ENCODE measurements around the gene ZMYND8. TPM values are rescaled to one million over a fixed set of nuclear protein-coding genes. Genes with fewer than 3 reads are reported as not detected.
"Not testable (repeated sequence)": the region's sequence is repeated elsewhere in the genome, so short reads cannot be mapped to it uniquely, and the experiment has no call there.

The ZMYND8 gene
- total and polyA plus RNA-seq, 9 donors, result 12.2 to 18.9 (median 16.0) TPM

- no peak for DNase-seq
- Histone ChIP-seq H3K4me3 (ENCODE audit: low read length) (no peak overlapping the region), H3K36me3 (ENCODE audit: control insufficient read depth, insufficient read depth, low read length) (peaks cover 49% of the 10 kb centered on the region), H3K4me1 (ENCODE audit: control insufficient read depth, insufficient read depth, low read length) (peaks cover 2% of the 10 kb centered on the region), H3K27me3 (ENCODE audit: control insufficient read depth, insufficient read depth, low read length) (no peaks in the 10 kb centered on the region), H3K27ac (ENCODE audit: low read length) (no peak overlapping the region), H3K9me3 (replicated peaks; ENCODE audit: control insufficient read depth, low read depth, low read length) (no peaks in the 10 kb centered on the region)
- 92% methylated on average over 7 of the region's 18 CpGs for WGBS (ENCODE audit: insufficient coverage)
Observed at GRCh38 chr20:47208534-47209174, 147.8 kb downstream of the ZMYND8 start.

DNA sequence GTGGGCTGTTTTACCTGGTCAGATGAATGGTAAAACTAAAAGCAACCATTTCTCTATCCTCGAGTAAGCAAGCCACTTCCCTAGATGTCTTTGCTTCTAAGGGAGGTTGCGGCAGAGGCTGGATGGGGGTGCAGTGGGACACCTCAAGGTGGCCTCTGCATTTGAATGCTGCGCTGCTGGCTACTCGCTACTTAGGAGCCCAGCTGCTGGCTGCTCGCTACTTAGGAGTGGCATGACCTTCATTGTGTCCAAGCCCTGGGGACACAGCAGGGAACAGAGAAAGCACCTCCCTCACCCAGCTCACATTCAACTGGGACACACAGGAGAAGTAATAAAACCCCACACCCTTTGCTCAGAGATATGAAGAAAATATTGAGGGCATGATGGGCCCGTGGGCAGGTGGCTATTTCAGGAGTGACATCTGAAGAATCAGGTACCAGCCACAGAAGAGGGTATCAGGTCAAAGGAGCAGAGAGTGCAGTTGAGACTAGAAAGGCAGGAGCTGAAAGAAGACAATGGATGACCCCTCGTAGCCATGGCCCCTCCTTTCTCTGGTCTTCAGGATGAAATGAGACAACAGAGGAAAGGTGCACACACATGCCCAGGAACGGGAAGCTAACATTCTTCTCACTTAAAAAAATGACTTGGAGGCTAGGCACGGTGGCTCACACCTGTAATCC lies 149.4 kb downstream of the ZMYND8 start:
- 84% methylated on average over 6 of the region's 9 CpGs for WGBS (ENCODE audit: insufficient coverage)
- no peak overlapping the region for H3K27ac ChIP-seq (ENCODE audit: low read length)
- H3K9me3 ChIP-seq (replicated peaks; ENCODE audit: control insufficient read depth, low read depth, low read length), result no peaks in the 10 kb centered on the region
- DNase-seq, result no peak
- peaks cover 2% of the 10 kb centered on the region for H3K4me1 ChIP-seq (ENCODE audit: control insufficient read depth, insufficient read depth, low read length)
- no peaks in the 10 kb centered on the region for H3K27me3 ChIP-seq (ENCODE audit: control insufficient read depth, insufficient read depth, low read length)
- no peak overlapping the region for H3K4me3 ChIP-seq (ENCODE audit: low read length)
- H3K36me3 ChIP-seq (ENCODE audit: control insufficient read depth, insufficient read depth, low read length), result peaks cover 35% of the 10 kb centered on the region

DNA sequence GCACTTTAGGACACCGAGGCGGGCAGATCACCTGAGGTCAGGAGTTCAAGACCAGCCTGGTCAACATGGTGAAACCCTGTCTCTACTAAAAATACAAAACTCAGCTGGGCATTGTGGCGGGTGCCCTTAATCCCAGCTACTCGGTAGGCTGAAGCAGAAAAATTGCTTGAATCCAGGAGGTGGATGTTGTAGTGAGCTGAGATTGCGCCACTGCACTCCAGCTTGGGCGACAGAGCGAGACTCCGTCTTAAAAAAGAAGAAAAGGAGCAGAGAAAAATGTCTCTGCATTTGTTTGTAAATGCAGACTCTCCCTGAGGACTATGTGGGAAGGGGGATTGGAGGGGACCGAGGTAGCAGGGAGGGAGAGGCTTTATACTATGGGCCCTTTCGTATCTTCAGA lies 149.9 kb downstream of the ZMYND8 start:
- not testable (repeated sequence) for H3K27ac ChIP-seq (ENCODE audit: low read length); DNase-seq; H3K27me3 ChIP-seq (ENCODE audit: control insufficient read depth, insufficient read depth, low read length); H3K4me3 ChIP-seq (ENCODE audit: low read length); H3K9me3 ChIP-seq (replicated peaks; ENCODE audit: control insufficient read depth, low read depth, low read length); H3K4me1 ChIP-seq (ENCODE audit: control insufficient read depth, insufficient read depth, low read length)
- WGBS (ENCODE audit: insufficient coverage), result 79% methylated on average over 4 of the region's 10 CpGs
- peaks cover 30% of the 10 kb centered on the region for H3K36me3 ChIP-seq (ENCODE audit: control insufficient read depth, insufficient read depth, low read length)

DNA sequence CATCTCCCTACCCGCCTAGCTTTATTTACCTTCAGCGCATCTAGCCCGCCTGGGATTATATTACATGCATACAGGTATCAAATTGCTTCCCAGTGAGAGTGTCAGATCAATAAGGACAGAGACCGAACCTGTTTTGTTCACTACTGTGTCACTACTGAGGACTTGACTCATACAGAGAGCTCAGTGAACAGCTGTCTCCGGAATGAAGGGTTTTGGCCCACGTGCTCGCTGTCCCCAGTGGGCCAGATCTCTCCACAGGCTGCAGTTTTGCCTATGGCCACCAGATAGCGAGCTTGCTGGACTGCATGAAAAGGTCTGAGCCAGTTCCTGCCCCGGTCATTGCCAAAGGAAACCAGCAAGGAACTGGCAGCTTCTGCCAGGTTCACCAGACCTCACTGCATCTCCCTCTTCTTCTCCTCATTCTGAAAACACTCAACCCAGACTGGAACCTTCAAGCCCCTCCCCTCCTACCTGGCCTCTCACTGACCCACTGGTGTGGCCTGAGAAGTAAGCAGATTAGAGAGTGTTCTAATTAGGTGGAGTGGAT lies 150.8 kb downstream of the ZMYND8 start:
- WGBS (ENCODE audit: insufficient coverage), result 22% methylated on average over 6 of the region's 9 CpGs
- DNase-seq, result peak; percentile 86
- Histone ChIP-seq H3K4me3 (ENCODE audit: low read length) (no peak overlapping the region), H3K27ac (ENCODE audit: low read length) (no peak overlapping the region), H3K4me1 (ENCODE audit: control insufficient read depth, insufficient read depth, low read length) (peaks cover 2% of the 10 kb centered on the region), H3K36me3 (ENCODE audit: control insufficient read depth, insufficient read depth, low read length) (peaks cover 21% of the 10 kb centered on the region), H3K9me3 (replicated peaks; ENCODE audit: control insufficient read depth, low read depth, low read length) (no peaks in the 10 kb centered on the region), H3K27me3 (ENCODE audit: control insufficient read depth, insufficient read depth, low read length) (no peaks in the 10 kb centered on the region)

DNA sequence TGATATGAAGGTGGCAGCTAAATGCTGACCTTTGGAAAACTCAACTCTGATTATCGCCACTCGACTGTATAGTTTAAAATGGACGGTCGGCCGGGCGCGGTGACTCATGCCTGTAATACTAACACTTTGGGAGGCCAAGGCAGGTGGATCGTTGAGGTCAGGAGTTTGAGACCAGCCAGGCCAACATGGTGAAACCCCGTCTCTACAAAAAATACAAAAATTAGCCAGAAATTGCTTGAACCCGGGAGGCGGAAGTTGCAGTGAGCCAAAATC lies 151.7 kb downstream of the ZMYND8 start:
- not testable (repeated sequence) for H3K9me3 ChIP-seq (replicated peaks; ENCODE audit: control insufficient read depth, low read depth, low read length); DNase-seq; H3K4me3 ChIP-seq (ENCODE audit: low read length); H3K27ac ChIP-seq (ENCODE audit: low read length); H3K4me1 ChIP-seq (ENCODE audit: control insufficient read depth, insufficient read depth, low read length); H3K27me3 ChIP-seq (ENCODE audit: control insufficient read depth, insufficient read depth, low read length)
- H3K36me3 ChIP-seq (ENCODE audit: control insufficient read depth, insufficient read depth, low read length), result peaks cover 13% of the 10 kb centered on the region
- WGBS (ENCODE audit: insufficient coverage), result 96% methylated on average over 9 of the region's 11 CpGs

- DNase-seq, result no peak
- Histone ChIP-seq H3K4me3 (ENCODE audit: low read length) (no peak overlapping the region), H3K36me3 (ENCODE audit: control insufficient read depth, insufficient read depth, low read length) (peaks cover 10% of the 10 kb centered on the region), H3K9me3 (replicated peaks; ENCODE audit: control insufficient read depth, low read depth, low read length) (no peaks in the 10 kb centered on the region), H3K27me3 (ENCODE audit: control insufficient read depth, insufficient read depth, low read length) (no peaks in the 10 kb centered on the region), H3K4me1 (ENCODE audit: control insufficient read depth, insufficient read depth, low read length) (peaks cover 2% of the 10 kb centered on the region), H3K27ac (ENCODE audit: low read length) (no peak overlapping the region)
- WGBS (ENCODE audit: insufficient coverage), result 100% methylated on average over 2 of the region's 12 CpGs
Observed at GRCh38 chr20:47204008-47204849, 152.3 kb downstream of the ZMYND8 start.

DNA sequence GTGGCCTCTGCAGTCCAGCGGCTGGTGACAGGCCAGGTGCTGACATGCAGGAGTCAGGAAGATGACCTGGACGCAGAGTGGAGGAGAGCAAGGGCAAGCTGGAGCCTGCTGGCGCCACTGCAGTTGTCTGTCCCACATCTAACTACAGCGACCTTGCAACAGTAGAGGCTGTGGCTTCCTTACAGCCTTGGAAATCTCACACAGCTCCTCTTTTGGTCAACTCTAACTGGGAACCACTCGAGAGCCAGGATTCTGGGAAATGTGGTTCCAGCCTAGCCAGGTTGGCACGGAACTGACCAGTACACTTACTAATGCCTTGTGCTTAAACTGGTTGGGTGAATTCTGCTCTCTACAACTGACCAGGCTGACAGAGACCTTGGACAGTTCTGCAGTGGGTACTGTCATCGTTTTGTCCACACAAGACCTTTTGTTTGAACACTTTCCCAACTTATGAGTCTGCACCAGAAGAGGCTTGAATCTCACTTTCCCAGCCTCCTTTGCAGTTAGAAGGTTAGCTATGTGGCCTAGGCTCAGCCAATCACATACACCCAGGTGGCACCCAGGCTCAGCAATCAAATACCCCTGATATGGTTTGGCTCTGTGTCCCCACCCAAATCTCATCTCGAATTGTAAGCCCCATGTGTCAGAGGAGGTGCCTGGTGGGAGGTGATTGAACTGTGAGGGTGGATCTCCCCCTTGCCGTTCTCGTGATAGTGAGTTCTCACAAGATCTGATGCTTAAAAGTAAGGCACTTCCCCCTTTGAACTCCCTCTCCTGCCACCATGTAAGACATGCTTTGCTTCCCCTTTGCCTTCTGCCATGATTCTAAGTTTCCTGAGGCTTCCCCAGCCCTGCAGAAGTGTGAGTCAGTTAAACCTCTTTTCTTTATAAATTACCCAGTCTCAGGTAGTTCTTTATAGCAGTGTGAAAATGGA lies 153.5 kb downstream of the ZMYND8 start:
- peaks cover 2% of the 10 kb centered on the region for H3K4me1 ChIP-seq (ENCODE audit: control insufficient read depth, insufficient read depth, low read length)
- DNase-seq, result no peak
- H3K4me3 ChIP-seq (ENCODE audit: low read length), result no peak overlapping the region
- 89% methylated on average over 6 of the region's 10 CpGs for WGBS (ENCODE audit: insufficient coverage)
- H3K36me3 ChIP-seq (ENCODE audit: control insufficient read depth, insufficient read depth, low read length), result peaks cover under 1% of the 10 kb centered on the region
- H3K27ac ChIP-seq (ENCODE audit: low read length), result no peak overlapping the region
- no peaks in the 10 kb centered on the region for H3K9me3 ChIP-seq (replicated peaks; ENCODE audit: control insufficient read depth, low read depth, low read length)
- H3K27me3 ChIP-seq (ENCODE audit: control insufficient read depth, insufficient read depth, low read length), result no peaks in the 10 kb centered on the region

DNA sequence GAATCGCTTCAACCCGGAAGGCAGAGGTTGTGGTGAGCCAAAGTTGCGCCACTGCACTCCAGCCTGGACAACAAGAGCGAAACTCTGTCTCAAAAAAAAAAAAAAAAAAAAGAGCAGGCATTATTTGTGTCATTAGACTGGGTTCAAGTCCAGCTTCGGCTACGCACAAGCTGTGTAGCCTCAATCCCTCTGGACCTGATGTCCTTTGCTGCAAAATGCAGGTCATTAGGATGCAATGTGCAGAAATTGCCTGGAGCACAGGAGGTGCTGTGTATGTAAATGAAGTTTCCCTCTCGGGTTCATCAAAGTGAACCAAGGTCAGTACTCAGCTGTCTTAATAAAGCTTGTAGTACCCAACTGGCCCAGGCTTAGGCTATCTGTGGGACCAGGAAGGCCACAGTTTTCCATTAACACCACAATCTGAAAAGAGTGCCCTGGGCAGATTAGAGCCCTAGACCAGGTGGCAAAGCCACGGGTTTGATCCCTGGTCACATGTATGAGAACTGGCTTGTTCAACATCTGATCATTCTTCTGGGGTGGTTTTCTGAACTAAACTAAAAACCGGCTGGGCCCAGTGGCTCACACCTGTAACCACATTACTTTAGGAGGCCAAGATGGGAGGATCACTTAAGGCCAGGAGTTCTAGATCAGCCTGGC lies 155.3 kb downstream of the ZMYND8 start:
- Histone ChIP-seq H3K36me3 (ENCODE audit: control insufficient read depth, insufficient read depth, low read length) (no peaks in the 10 kb centered on the region), H3K27ac (ENCODE audit: low read length) (no peak overlapping the region), H3K4me3 (ENCODE audit: low read length) (no peak overlapping the region), H3K27me3 (ENCODE audit: control insufficient read depth, insufficient read depth, low read length) (no peaks in the 10 kb centered on the region), H3K9me3 (replicated peaks; ENCODE audit: control insufficient read depth, low read depth, low read length) (no peaks in the 10 kb centered on the region), H3K4me1 (ENCODE audit: control insufficient read depth, insufficient read depth, low read length) (peaks cover 2% of the 10 kb centered on the region)
- WGBS (ENCODE audit: insufficient coverage), result 94% methylated on average over 3 of the region's 9 CpGs
- DNase-seq, result no peak

DNA sequence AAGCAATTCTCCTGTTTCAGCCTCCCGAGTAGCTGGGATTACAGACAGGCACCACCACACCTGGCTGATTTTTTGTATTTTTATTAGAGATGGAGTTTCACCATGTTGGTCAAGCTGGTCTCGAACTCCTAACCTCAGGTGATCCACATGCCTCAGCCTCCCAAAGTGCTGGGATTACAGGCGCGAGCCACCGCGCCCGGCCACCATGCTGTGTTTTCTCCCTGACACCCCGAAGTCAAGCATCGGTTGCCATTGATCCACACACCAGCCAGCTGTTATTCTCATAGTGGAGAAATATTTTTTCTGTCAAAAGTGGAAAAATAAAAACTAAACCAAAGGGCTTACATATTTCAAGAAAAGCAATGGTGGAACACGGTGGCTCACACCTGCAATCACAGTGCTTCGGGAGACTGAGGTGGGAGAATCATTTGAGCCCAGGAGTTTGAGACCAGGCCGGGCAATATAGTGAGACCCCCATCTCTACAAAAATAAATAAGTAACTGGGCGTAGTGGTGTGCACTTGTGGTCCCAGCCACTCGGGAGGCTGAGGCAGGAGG lies 157.4 kb downstream of the ZMYND8 start:
- Histone ChIP-seq H3K4me3 (ENCODE audit: low read length) (no peak overlapping the region), H3K27ac (ENCODE audit: low read length) (no peak overlapping the region), H3K9me3 (replicated peaks; ENCODE audit: control insufficient read depth, low read depth, low read length) (no peaks in the 10 kb centered on the region), H3K36me3 (ENCODE audit: control insufficient read depth, insufficient read depth, low read length) (no peaks in the 10 kb centered on the region), H3K27me3 (ENCODE audit: control insufficient read depth, insufficient read depth, low read length) (no peaks in the 10 kb centered on the region), H3K4me1 (ENCODE audit: control insufficient read depth, insufficient read depth, low read length) (no peaks in the 10 kb centered on the region)
- WGBS (ENCODE audit: insufficient coverage), result 100% methylated on average over 1 of the region's 14 CpGs
- no peak for DNase-seq
